ENCODE results near the gene ZNF296. TPM values are rescaled to one million over a fixed set of nuclear protein-coding genes. Genes with fewer than 3 reads are reported as not detected.

Gene ZNF296
- total and polyA plus RNA-seq, 2 of the 8 experiments (the other 6 are each of a cell fraction or from before 2014, with no cell fraction given): 2.7 to 7.5 TPM

GRCh38 chr19:45117671-45118070 lies 41.4 kb upstream of the ZNF296 start (continued):
- no peak for TF ChIP-seq HDAC2 (IDR thresholded peaks at IDR 0.05; ENCODE audit: borderline replicate concordance in 1 of 2, low read depth in 2 of 2, low read length in 2 of 2)
- no peak for TF ChIP-seq NRF1 (IDR thresholded peaks at IDR 0.05; ENCODE audit: low read depth, low read length)
- TF ChIP-seq EGR1 (IDR thresholded peaks at IDR 0.05; ENCODE audit: borderline replicate concordance, low read depth, low read length): no peak
- TF ChIP-seq TBP (IDR thresholded peaks at IDR 0.05; ENCODE audit: low read depth, low read length): no peak
- no peak for TF ChIP-seq GTF2F1 (IDR thresholded peaks at IDR 0.05; ENCODE audit: borderline replicate concordance, low read depth, low read length)
- TF ChIP-seq TEAD4 (IDR thresholded peaks at IDR 0.05; ENCODE audit: low read depth, low read length): no peak

Data from H1 (cell line).